Ishikawa (cell line): ENCODE measurements around the gene BPIFB3.

ENCODE experiments used
- EGR1 ChIP-seq: IDR thresholded peaks from 2 replicates; pipeline ENCODE4 v1.6.1; 2012
- EP300 ChIP-seq: IDR thresholded peaks from 2 replicates; pipeline ENCODE4 v1.6.1; 2012; ENCODE audit warnings: borderline replicate concordance
- MAX ChIP-seq: IDR thresholded peaks from 2 replicates; pipeline ENCODE4 v1.6.1; 2012
- NFIC ChIP-seq: IDR thresholded peaks from 2 replicates; pipeline ENCODE4 v1.6.1; 2012
- TAF1 ChIP-seq: IDR thresholded peaks from 2 replicates; pipeline ENCODE4 v1.6.1; 2012; ENCODE audit warnings: low read depth, mild to moderate bottlenecking
- USF1 ChIP-seq: IDR thresholded peaks from 2 replicates; pipeline ENCODE4 v1.6.1; 2012

GRCh38 chr20:33095249-33095648 is 41.5 kb downstream of the BPIFB3 start:
- TF ChIP-seq USF1 = no peak
- TF ChIP-seq MAX = no peak
- no peak for TF ChIP-seq EGR1
- no peak for TF ChIP-seq EP300
- TF ChIP-seq NFIC = no peak
- no peak for TF ChIP-seq TAF1
